Kidney (tissue), 14 donors: ENCODE results near the gene TACC2. TPM values are rescaled to one million over a fixed set of nuclear protein-coding genes. Genes with fewer than 3 reads are reported as not detected.
A peak's percentile ranks its signal among the peaks of the same experiment; 100 is the strongest.

ENCODE experiments used
- DNase-seq, 5 donors: peaks; one replicate each; pipeline ENCODE4 v3.0.0-alpha.2; 2013 to 2020
- FAIRE-seq: peaks from 2 replicates; lab custom pipeline; 2012; peaks lifted over from hg19 to GRCh38; lab: Jason Lieb, UNC
- H3K27ac ChIP-seq, 2 donors: one replicate each; pipeline ENCODE4 v1.7.0; 2013; ENCODE audit warnings: low read depth in 2 of 2, low read length in 2 of 2, inconsistent platforms in 1 of 2
- H3K27me3 ChIP-seq: one replicate; pipeline ENCODE4 v1.7.1; 2013; ENCODE audit warnings: low read length, inconsistent platforms; ENCODE audit not compliant: control insufficient read depth, insufficient read depth
- H3K36me3 ChIP-seq, 3 donors: one replicate each; pipeline versions ENCODE4 v1.7.0 to v1.7.1; 2013; ENCODE audit warnings: low read length in 3 of 3, control low read depth in 1 of 3, inconsistent platforms in 1 of 3; ENCODE audit not compliant: insufficient read depth in 3 of 3, control insufficient read depth in 2 of 3
- H3K4me1 ChIP-seq, 3 donors: one replicate each; pipeline versions ENCODE4 v1.7.0 to v1.7.1; 2013; ENCODE audit warnings: low read length in 3 of 3, inconsistent platforms in 1 of 3, low read depth in 1 of 3; ENCODE audit not compliant: control insufficient read depth in 2 of 3, insufficient read depth in 2 of 3
- H3K4me3 ChIP-seq, 3 donors: one replicate each; pipeline versions ENCODE4 v1.7.0 to v1.8.1; 2013; ENCODE audit warnings: low read length in 3 of 3, control low read depth in 1 of 3, inconsistent platforms in 1 of 3
- H3K9ac ChIP-seq, 3 donors: one replicate each; pipeline versions ENCODE4 v1.7.0 to v1.7.1; 2013; ENCODE audit warnings: low read length in 3 of 3, control low read depth in 1 of 3, inconsistent platforms in 1 of 3
- H3K9me3 ChIP-seq, 3 donors: one replicate each; pipeline versions ENCODE4 v1.7.0 to v1.7.1; 2013; ENCODE audit warnings: low read length in 3 of 3, control low read depth in 1 of 3, inconsistent platforms in 1 of 3; ENCODE audit not compliant: control insufficient read depth in 2 of 3, insufficient read depth in 1 of 3
- intact Hi-C: fragments of 100-400 bp; cut with DNase I; formaldehyde crosslinking; loops from one replicate; pipeline ENCODE4 v1.11.1; 2022
- polyA plus RNA-seq: library from polyadenylated mRNA; stranded (reverse); fragments of 350-450 nt; fragmentation: Illumina TruSeq; extraction: RNeasy Lipid Tissue Mini Kit (QIAGEN cat#74804); gene quantifications from one replicate; pipeline ENCODE4 v1.2.3, GENCODE V29; 2014; ENCODE audit warnings: low read depth, low replicate concordance; ENCODE audit not compliant: insufficient read depth
- total RNA-seq: library from RNA; stranded (reverse); fragmentation: NEBNext Ultra II Directional; extraction: Animal tissue kit (Norgen Biotek cat#: 25700); gene quantifications from one replicate; pipeline ENCODE4 v1.2.1, GENCODE V29; 2021
- TF ChIP-seq, protein P1 (sequence below): IDR thresholded peaks from 3 replicates; pipeline ENCODE4 v1.5.1; 2012; ENCODE audit warnings: mild to moderate bottlenecking, moderate library complexity, borderline replicate concordance; ENCODE audit not compliant: insufficient read depth; ENCODE audit errors: extremely low read depth
- donor health status: control.
- donor health status: control.
- donor health status: control.
- donor health status: control.
- donor health status: control.
- donor health status: DM: yes; HTN: yes; CAD: no.
- donor health status: Normal renal cell carcinoma (clear cell type).

TACC2 gene
- total and polyA plus RNA-seq, 2 donors from 2014 or later: 36.4 to 81.0 TPM

DNA sequence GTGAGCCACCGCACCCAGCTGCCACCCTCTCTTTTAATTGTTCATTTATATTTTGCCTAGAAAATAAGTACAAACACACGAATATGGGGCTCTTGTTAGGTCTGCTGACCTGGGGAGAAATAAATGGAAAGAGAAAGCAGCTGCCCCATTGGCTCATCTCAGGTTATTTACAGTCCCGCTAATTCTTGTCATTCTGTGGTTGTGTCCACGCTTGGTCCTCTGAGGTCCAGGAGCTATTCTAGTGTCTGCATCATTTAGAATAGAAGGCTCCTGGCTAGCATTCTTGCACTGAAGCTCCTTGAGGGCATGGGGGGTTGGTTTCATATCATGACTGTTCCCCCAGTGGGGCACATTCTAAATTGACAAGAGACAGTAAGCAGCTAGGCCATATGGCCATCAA is 128.5 kb downstream of the TACC2 start:
- Histone ChIP-seq H3K9me3 (no peaks in the 10 kb centered on the region), H3K9ac (no peak overlapping the region), H3K4me1 (peaks cover 0 to 22% (median 3%) of the 10 kb centered on the region in 3 donors), H3K4me3 (no peak overlapping the region), H3K27ac (no peak overlapping the region), H3K27me3 (no peaks in the 10 kb centered on the region), H3K36me3 (no peaks in the 10 kb centered on the region)
- intact Hi-C loops: no loop called here
- no peak for DNase-seq
- FAIRE-seq: no peak
- TF ChIP-seq, protein P1, sequence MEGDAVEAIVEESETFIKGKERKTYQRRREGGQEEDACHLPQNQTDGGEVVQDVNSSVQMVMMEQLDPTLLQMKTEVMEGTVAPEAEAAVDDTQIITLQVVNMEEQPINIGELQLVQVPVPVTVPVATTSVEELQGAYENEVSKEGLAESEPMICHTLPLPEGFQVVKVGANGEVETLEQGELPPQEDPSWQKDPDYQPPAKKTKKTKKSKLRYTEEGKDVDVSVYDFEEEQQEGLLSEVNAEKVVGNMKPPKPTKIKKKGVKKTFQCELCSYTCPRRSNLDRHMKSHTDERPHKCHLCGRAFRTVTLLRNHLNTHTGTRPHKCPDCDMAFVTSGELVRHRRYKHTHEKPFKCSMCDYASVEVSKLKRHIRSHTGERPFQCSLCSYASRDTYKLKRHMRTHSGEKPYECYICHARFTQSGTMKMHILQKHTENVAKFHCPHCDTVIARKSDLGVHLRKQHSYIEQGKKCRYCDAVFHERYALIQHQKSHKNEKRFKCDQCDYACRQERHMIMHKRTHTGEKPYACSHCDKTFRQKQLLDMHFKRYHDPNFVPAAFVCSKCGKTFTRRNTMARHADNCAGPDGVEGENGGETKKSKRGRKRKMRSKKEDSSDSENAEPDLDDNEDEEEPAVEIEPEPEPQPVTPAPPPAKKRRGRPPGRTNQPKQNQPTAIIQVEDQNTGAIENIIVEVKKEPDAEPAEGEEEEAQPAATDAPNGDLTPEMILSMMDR: no peak

DNA sequence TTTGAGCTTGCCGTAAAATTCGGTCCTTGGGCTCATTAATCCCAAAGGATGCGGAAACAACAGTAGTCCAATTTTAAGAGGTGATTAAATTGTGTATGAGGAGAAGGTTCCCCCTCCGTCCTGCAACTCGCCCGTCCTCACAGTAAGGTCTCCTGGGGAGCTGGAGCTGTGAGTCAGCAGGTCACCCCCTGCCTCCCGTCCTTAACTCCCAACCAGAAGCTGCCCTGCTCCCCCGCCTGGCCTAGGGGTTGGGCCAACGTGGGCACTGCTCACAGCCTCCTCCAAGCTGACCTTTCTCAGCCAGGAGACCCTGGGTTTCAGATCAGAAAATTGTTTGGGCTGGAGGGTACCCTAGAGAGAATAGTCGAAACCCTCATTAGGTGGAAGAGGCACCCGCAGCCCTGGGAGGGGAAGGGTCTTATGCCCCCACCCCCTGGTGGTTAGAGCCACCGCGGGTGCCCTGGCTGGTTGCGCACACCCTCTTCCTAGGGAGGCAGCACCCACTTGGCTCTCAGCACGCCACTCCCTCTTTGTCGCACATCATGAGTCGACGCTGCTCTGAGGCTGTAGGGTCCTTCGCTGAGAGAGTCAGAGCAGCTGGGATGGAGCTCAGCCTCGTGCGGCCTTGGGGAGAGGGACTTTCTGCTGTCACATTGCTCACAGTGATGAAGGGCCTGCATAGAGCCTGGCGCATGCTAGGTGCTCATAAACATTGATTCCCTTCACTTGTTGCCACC is 131.2 kb downstream of the TACC2 start:
- H3K27me3 ChIP-seq: no peaks in the 10 kb centered on the region
- no peaks in the 10 kb centered on the region for H3K9me3 ChIP-seq
- intact Hi-C loops: no loop called here
- peak overlapping the region in 1 of 2 donors; percentile 76 for H3K27ac ChIP-seq
- peaks cover 0 to 19% (median 3%) of the 10 kb centered on the region in 3 donors for H3K4me1 ChIP-seq
- TF ChIP-seq, protein P1: no peak
- FAIRE-seq: no peak
- no peaks in the 10 kb centered on the region for H3K36me3 ChIP-seq
- H3K9ac ChIP-seq: no peak overlapping the region
- DNase-seq: peak in 1 of 5 donors; percentile 39
- H3K4me3 ChIP-seq: no peak overlapping the region

DNA sequence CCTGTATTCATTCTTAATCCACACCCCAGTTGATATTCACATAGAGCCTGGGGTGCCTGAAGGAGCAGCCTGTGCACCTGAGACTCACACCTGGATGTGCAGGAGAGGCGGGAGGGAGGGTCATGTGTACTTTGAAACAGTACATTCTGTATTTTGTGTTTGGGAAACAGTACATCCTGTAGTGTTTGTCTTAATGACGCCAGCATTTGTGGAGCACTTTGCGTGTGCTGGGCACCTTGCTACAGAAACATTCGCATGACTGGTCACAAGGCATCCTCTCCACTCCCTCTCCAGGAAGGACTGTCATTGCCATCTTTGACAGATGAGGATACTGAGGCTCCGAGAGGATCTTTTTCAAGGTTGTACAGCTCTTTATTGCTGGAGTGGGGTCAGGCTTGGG is 132.1 kb downstream of the TACC2 start:
- intact Hi-C loops: no loop called here
- Histone ChIP-seq H3K4me3 (no peak overlapping the region), H3K9ac (no peak overlapping the region), H3K36me3 (no peaks in the 10 kb centered on the region), H3K27me3 (no peaks in the 10 kb centered on the region), H3K27ac (peak overlapping the region; percentile 3 to 76), H3K9me3 (no peaks in the 10 kb centered on the region), H3K4me1 (peaks cover 0 to 12% (median 0%) of the 10 kb centered on the region in 3 donors)
- peak in 1 of 5 donors; percentile 56 for DNase-seq
- TF ChIP-seq, protein P1: no peak
- FAIRE-seq: no peak
